Kidney (tissue), 14 donors: Measurements from ENCODE around the gene ARAP1. TPM values are rescaled to one million over a fixed set of nuclear protein-coding genes. Genes with fewer than 3 reads are reported as not detected.
A peak's percentile ranks its signal among the peaks of the same experiment; 100 is the strongest.

Experiments
- DNase-seq, 5 donors: peaks; one replicate each; pipeline ENCODE4 v3.0.0-alpha.2; 2013 to 2020
- FAIRE-seq: peaks from 2 replicates; lab custom pipeline; 2012; peaks lifted over from hg19 to GRCh38; lab: Jason Lieb, UNC
- H3K27ac ChIP-seq, 2 donors: one replicate each; pipeline ENCODE4 v1.7.0; 2013; ENCODE audit warnings: low read depth in 2 of 2, low read length in 2 of 2, inconsistent platforms in 1 of 2
- H3K27me3 ChIP-seq: one replicate; pipeline ENCODE4 v1.7.1; 2013; ENCODE audit warnings: low read length, inconsistent platforms; ENCODE audit not compliant: control insufficient read depth, insufficient read depth
- H3K36me3 ChIP-seq, 3 donors: one replicate each; pipeline versions ENCODE4 v1.7.0 to v1.7.1; 2013; ENCODE audit warnings: low read length in 3 of 3, control low read depth in 1 of 3, inconsistent platforms in 1 of 3; ENCODE audit not compliant: insufficient read depth in 3 of 3, control insufficient read depth in 2 of 3
- H3K4me1 ChIP-seq, 3 donors: one replicate each; pipeline versions ENCODE4 v1.7.0 to v1.7.1; 2013; ENCODE audit warnings: low read length in 3 of 3, inconsistent platforms in 1 of 3, low read depth in 1 of 3; ENCODE audit not compliant: control insufficient read depth in 2 of 3, insufficient read depth in 2 of 3
- H3K4me3 ChIP-seq, 3 donors: one replicate each; pipeline versions ENCODE4 v1.7.0 to v1.8.1; 2013; ENCODE audit warnings: low read length in 3 of 3, control low read depth in 1 of 3, inconsistent platforms in 1 of 3
- H3K9ac ChIP-seq, 3 donors: one replicate each; pipeline versions ENCODE4 v1.7.0 to v1.7.1; 2013; ENCODE audit warnings: low read length in 3 of 3, control low read depth in 1 of 3, inconsistent platforms in 1 of 3
- H3K9me3 ChIP-seq, 3 donors: one replicate each; pipeline versions ENCODE4 v1.7.0 to v1.7.1; 2013; ENCODE audit warnings: low read length in 3 of 3, control low read depth in 1 of 3, inconsistent platforms in 1 of 3; ENCODE audit not compliant: control insufficient read depth in 2 of 3, insufficient read depth in 1 of 3
- intact Hi-C: fragments of 100-400 bp; cut with DNase I; formaldehyde crosslinking; loops from one replicate; pipeline ENCODE4 v1.11.1; 2022
- polyA plus RNA-seq: library from polyadenylated mRNA; stranded (reverse); fragments of 350-450 nt; fragmentation: Illumina TruSeq; extraction: RNeasy Lipid Tissue Mini Kit (QIAGEN cat#74804); gene quantifications from one replicate; pipeline ENCODE4 v1.2.3, GENCODE V29; 2014; ENCODE audit warnings: low read depth, low replicate concordance; ENCODE audit not compliant: insufficient read depth
- total RNA-seq: library from RNA; stranded (reverse); fragmentation: NEBNext Ultra II Directional; extraction: Animal tissue kit (Norgen Biotek cat#: 25700); gene quantifications from one replicate; pipeline ENCODE4 v1.2.1, GENCODE V29; 2021
- TF ChIP-seq, protein P1 (sequence below): IDR thresholded peaks from 3 replicates; pipeline ENCODE4 v1.5.1; 2012; ENCODE audit warnings: mild to moderate bottlenecking, moderate library complexity, borderline replicate concordance; ENCODE audit not compliant: insufficient read depth; ENCODE audit errors: extremely low read depth
- donor health status: control.
- donor health status: control.
- donor health status: control.
- donor health status: control.
- donor health status: control.
- donor health status: DM: yes; HTN: yes; CAD: no.
- donor health status: Normal renal cell carcinoma (clear cell type).

Gene ARAP1
- total and polyA plus RNA-seq, 2 donors from 2014 or later = 58.2 to 80.8 TPM

DNA sequence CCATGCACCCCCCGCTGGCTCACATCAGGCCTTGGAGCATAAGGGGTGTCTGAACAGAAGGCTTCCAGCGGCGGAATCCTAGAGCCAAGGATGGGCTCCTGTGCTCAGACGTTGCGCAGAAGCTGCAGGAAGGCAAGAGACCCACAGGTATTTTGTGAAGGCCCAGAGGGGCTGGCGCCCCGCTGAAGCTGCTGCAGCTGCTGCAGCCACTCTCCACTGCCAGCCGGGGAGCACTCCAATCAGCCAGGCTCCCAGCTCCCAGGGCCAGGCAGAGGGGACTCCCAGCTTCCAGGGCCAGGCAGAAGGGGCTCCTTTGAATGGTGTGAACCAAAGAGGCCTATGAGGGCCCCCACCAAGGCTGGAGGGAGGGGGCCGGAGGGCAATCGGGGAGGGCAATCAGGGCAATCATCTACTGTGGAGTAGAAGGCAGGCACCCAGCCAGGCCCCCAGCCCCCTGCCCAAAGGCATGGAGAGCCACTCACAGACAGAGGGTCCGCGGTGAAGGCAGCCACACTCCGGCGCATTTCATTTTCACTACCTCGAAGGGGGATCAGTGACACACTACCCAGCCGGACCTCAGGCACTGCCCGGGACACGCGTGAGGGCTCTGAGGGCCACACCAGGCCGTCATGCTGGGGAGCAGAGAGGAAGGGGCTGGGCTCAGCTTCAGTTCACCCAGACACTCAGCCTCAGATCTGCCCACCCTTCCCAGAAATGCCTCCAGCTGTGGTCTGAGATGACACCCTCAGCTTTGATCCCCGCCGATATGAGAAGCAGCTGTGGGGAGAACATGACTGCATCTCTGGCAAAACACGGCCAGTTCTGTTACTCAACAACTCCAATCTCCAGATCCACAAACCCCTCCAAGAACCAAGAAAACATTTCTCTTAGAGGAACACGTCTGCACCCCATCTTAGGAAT, 66.4 kb downstream of the ARAP1 start:
- FAIRE-seq (no peak), DNase-seq (peak in 3 of 5 donors; percentile 36 to 84 (median 74))
- H3K27me3 ChIP-seq = no peaks in the 10 kb centered on the region
- intact Hi-C loops = no loop called here
- H3K9ac ChIP-seq = no peak overlapping the region
- H3K4me1 ChIP-seq = peaks cover 0 to 4% (median 0%) of the 10 kb centered on the region in 3 donors
- peaks cover 0 to 21% (median 18%) of the 10 kb centered on the region in 3 donors for H3K36me3 ChIP-seq
- H3K9me3 ChIP-seq = no peaks in the 10 kb centered on the region
- TF ChIP-seq, protein P1, sequence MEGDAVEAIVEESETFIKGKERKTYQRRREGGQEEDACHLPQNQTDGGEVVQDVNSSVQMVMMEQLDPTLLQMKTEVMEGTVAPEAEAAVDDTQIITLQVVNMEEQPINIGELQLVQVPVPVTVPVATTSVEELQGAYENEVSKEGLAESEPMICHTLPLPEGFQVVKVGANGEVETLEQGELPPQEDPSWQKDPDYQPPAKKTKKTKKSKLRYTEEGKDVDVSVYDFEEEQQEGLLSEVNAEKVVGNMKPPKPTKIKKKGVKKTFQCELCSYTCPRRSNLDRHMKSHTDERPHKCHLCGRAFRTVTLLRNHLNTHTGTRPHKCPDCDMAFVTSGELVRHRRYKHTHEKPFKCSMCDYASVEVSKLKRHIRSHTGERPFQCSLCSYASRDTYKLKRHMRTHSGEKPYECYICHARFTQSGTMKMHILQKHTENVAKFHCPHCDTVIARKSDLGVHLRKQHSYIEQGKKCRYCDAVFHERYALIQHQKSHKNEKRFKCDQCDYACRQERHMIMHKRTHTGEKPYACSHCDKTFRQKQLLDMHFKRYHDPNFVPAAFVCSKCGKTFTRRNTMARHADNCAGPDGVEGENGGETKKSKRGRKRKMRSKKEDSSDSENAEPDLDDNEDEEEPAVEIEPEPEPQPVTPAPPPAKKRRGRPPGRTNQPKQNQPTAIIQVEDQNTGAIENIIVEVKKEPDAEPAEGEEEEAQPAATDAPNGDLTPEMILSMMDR = no peak
- no peak overlapping the region for H3K4me3 ChIP-seq
- no peak overlapping the region for H3K27ac ChIP-seq

DNA sequence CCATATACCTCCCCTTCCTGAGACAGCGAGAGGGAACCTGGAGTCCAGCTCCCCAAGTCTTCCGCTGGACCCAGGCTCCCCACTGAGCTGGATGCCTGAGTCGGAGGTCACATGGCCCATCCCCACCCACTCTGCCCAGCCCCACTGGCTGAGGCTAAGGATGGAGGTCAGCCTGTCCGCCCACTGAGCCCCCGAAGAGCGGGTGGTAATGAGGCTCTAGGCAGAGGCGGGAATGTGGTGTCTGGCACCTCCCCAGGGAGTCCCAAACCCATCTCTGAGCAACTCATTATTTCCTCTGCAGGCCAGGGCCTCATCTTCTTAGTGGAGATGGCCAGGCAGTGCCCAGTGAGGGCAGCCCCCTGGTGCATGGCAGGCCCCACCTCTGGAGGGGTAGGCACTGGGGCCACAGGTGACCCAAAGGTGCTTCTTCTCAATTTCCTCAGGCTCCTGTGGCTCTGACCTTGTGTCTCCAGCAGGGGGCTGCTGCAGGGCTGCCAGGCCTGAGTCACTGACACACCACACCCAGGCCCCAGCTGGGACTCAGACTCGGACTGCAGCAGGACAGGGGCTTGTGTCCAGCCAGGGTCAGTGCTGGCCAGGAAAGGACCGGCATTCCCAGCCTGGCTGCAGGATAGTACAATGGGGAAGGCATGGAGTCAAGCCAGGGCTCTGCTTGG, 67.8 kb downstream of the ARAP1 start:
- Histone ChIP-seq H3K27ac (no peak overlapping the region), H3K27me3 (no peaks in the 10 kb centered on the region), H3K9ac (no peak overlapping the region), H3K36me3 (peaks cover 0 to 14% (median 13%) of the 10 kb centered on the region in 3 donors), H3K4me1 (peaks cover 0 to 4% (median 0%) of the 10 kb centered on the region in 3 donors), H3K9me3 (no peaks in the 10 kb centered on the region), H3K4me3 (no peak overlapping the region)
- intact Hi-C loops = no loop called here
- FAIRE-seq (no peak), DNase-seq (peak in 2 of 5 donors; percentile 45 to 84)
- TF ChIP-seq, protein P1 = peak; percentile 43

DNA sequence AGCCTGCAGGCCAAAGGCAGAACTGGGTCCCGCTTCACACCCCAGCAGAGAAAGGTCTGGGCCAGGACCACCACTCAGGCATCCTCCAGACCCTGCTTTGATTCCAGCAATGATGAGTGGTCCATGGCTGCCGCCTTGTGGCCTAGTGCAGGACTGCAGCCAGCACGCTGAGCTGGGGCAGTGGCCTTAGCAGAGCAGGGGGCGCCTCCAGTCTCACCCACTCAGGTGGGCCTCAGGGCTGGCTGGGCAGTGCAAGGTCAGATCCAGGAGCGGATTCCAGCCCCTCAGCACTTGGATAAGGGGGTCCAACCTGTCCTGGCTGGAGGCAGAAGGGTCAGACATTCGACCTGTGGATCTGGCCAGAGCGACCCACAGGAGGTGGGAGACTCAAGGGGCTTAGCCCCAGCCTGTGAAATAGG, 68.4 kb downstream of the ARAP1 start:
- Histone ChIP-seq H3K9ac (no peak overlapping the region), H3K27me3 (no peaks in the 10 kb centered on the region), H3K9me3 (no peaks in the 10 kb centered on the region), H3K4me3 (no peak overlapping the region), H3K36me3 (peaks cover 0 to 12% (median 12%) of the 10 kb centered on the region in 3 donors), H3K27ac (no peak overlapping the region), H3K4me1 (peaks cover 0 to 4% (median 0%) of the 10 kb centered on the region in 3 donors)
- intact Hi-C loops = no loop called here
- DNase-seq (peak; percentile 59 to 84 (median 74)), FAIRE-seq (no peak)
- TF ChIP-seq, protein P1 = peak; percentile 95
